GM23248 (cell line): Measurements from ENCODE around the gene DLG2. TPM values are rescaled to one million over a fixed set of nuclear protein-coding genes. Genes with fewer than 3 reads are reported as not detected.
"Not testable (repeated sequence)": the region's sequence is repeated elsewhere in the genome, so short reads cannot be mapped to it uniquely, and the experiment has no call there.

Experiments
- DNase-seq: peaks from one replicate; pipeline ENCODE4 v3.0.0-alpha.2; 2015
- H2AFZ ChIP-seq: fragments of 200-600 bp; sonication (generic); 2 replicates; pipeline ENCODE4 v1.6.1; 2016; ENCODE audit warnings: antibody characterized with exemption
- H3F3A ChIP-seq: fragments of 200-600 bp; sonication (generic); 2 replicates; pipeline ENCODE4 v1.6.1; 2016; ENCODE audit warnings: mild to moderate bottlenecking, antibody characterized with exemption, mixed run types; ENCODE audit not compliant: insufficient read depth
- H3K27ac ChIP-seq: fragments of 200-600 bp; sonication (generic); 2 replicates; pipeline ENCODE4 v1.5.1; 2016; ENCODE audit warnings: mild to moderate bottlenecking
- H3K27me3 ChIP-seq: fragments of 200-600 bp; sonication (generic); replicated peaks from 2 replicates; pipeline ENCODE4 v1.6.1; 2016; ENCODE audit warnings: mild to moderate bottlenecking; ENCODE audit not compliant: insufficient read depth
- H3K36me3 ChIP-seq: fragments of 200-600 bp; sonication (generic); 2 replicates; pipeline ENCODE4 v1.6.1; 2016; ENCODE audit warnings: low read depth, mild to moderate bottlenecking
- H3K4me1 ChIP-seq: fragments of 200-600 bp; sonication (generic); 2 replicates; pipeline ENCODE4 v1.6.1; 2016; ENCODE audit warnings: mild to moderate bottlenecking; ENCODE audit not compliant: insufficient read depth
- H3K4me2 ChIP-seq: fragments of 200-600 bp; sonication (generic); one replicate; pipeline ENCODE4 v1.6.1; 2016; ENCODE audit warnings: mild to moderate bottlenecking; ENCODE audit not compliant: unreplicated experiment
- H3K4me3 ChIP-seq: fragments of 200-600 bp; sonication (generic); 2 replicates; pipeline ENCODE4 v1.5.1; 2016; ENCODE audit warnings: mild to moderate bottlenecking
- H3K79me2 ChIP-seq: fragments of 200-600 bp; sonication (generic); 2 replicates; pipeline ENCODE4 v1.6.1; 2016; ENCODE audit warnings: mild to moderate bottlenecking; ENCODE audit not compliant: insufficient read depth
- H3K9ac ChIP-seq: fragments of 200-600 bp; sonication (generic); 2 replicates; pipeline ENCODE4 v1.6.1; 2016; ENCODE audit warnings: mild to moderate bottlenecking
- H3K9me2 ChIP-seq: fragments of 200-600 bp; sonication (generic); 2 replicates; pipeline ENCODE4 v1.6.1; 2016; ENCODE audit warnings: mixed run types, mild to moderate bottlenecking, moderate library complexity; ENCODE audit not compliant: insufficient read depth
- H3K9me3 ChIP-seq: fragments of 200-600 bp; sonication (generic); one replicate; pipeline ENCODE4 v1.6.1; 2017; ENCODE audit warnings: low read depth
- H4K20me1 ChIP-seq: fragments of 200-600 bp; sonication (generic); 2 replicates; pipeline ENCODE4 v1.6.0; 2016; ENCODE audit not compliant: insufficient read depth
- EZH2 ChIP-seq: fragments of 200-600 bp; sonication (generic); IDR thresholded peaks from 2 replicates; pipeline ENCODE4 v1.6.1; 2018; ENCODE audit warnings: antibody characterized with exemption, mild to moderate bottlenecking; ENCODE audit not compliant: insufficient read depth, poor library complexity, severe bottlenecking
- EZH2phosphoT487 ChIP-seq: fragments of 200-600 bp; sonication (generic); IDR thresholded peaks from 2 replicates; pipeline ENCODE4 v1.6.1; 2018; ENCODE audit warnings: antibody characterized with exemption, moderate library complexity, mild to moderate bottlenecking, low read depth; ENCODE audit not compliant: insufficient read depth
- WGBS, 2 experiments: methylation state at CpG; one replicate each; pipeline ENCODE4 v1.1.6; 2015 to 2017; ENCODE audit warnings: low lambda C conversion rate in 2 of 2, low coverage in 1 of 2; ENCODE audit errors: missing lambda C conversion rate in 2 of 2; 5-methylcytosine and 5-hydroxymethylcytosine counted together
- in situ Hi-C: fragments of 300-500 bp; cut with MboI; formaldehyde crosslinking; loops from 2 replicates; pipeline ENCODE4 v1.15.0; 2020
- polyA plus RNA-seq: library from polyadenylated mRNA; unstranded; fragments of >200 nt; fragmentation: Nextera tagmentation; extraction: Ambion mirVana; gene quantifications from 2 replicates; pipeline ENCODE4 v1.2.1, GENCODE V29; 2016
- total RNA-seq: library from RNA; depleted of rRNA; stranded (reverse); fragments of >200 nt; shearing (Covaris generic); gene quantifications from 2 replicates; pipeline ENCODE4 v1.2.3, GENCODE V29; 2014

DLG2 gene
- total and polyA plus RNA-seq, 2 experiments from 2014 or later, result 1.1 to 1.7 TPM

DNA sequence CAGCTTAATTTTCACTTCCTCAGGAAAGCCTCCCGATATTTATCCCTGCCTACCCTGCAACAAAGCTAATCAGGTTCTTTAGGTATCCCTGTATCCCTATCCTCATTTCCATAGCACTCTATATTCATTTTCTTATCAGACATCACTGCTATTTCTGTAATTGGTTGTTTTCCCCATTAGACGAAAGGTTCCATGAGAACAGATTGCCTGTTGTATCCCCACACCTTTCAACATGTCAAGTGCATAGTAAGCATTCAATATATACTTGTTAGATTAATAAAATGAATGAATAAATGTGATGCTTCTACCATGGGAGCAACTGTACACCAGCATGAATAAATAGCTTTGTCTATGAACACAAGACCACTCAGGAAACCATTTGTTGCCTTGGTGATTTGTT lies 499.8 kb downstream of the DLG2 start:
- no peak overlapping the region for H3K4me3 ChIP-seq

DNA sequence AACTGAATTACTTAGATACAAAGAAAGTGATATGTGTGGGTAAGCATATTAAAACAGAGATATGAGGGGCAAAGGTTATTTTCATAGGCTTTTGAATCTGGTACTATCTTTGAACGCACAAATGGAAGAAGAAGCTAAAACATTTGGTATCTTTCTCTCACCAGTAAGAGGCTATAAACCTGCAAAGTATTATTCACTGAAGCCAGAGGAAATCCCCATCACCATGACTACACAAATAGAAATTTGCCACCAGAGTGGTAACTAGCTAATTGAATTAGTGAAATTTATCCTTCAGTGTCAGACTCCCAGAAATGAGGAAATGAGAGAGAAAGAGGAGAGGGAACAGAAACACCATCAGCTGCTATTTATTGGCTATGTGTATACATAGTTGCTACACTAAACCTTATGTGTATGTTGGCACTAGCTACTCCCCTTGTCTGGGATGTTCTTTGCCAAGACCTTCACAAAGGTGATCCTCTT lies 503.4 kb downstream of the DLG2 start:
- Histone ChIP-seq H3K36me3 (no peaks in the 10 kb centered on the region), H2AFZ (no peak overlapping the region), H3K9me2 (no peaks in the 10 kb centered on the region), H3K4me2 (no peak overlapping the region), H3K27me3 (no peaks in the 10 kb centered on the region), H3K9ac (no peak overlapping the region), H3K9me3 (no peaks in the 10 kb centered on the region), H4K20me1 (no peaks in the 10 kb centered on the region), H3K79me2 (no peaks in the 10 kb centered on the region), H3K27ac (no peak overlapping the region), H3F3A (no peaks in the 10 kb centered on the region), H3K4me1 (no peaks in the 10 kb centered on the region), H3K4me3 (no peak overlapping the region)
- DNase-seq, result no peak
- WGBS, 2 experiments, result 77 to 96% methylated on average over 1 of the region's 1 CpG
- TF ChIP-seq EZH2 (no peak), EZH2phosphoT487 (no peak)
- in situ Hi-C loops, result no loop called here

More for the DNA sequence above, 499.8 kb downstream of the DLG2 start:
- H3K27me3 ChIP-seq, result no peaks in the 10 kb centered on the region
- no peaks in the 10 kb centered on the region for H3K9me3 ChIP-seq
- no peaks in the 10 kb centered on the region for H4K20me1 ChIP-seq
- no peaks in the 10 kb centered on the region for H3K36me3 ChIP-seq
- in situ Hi-C loops, result no loop called here
- H3K9ac ChIP-seq, result no peak overlapping the region
- no peak overlapping the region for H3K4me2 ChIP-seq
- H3K4me1 ChIP-seq, result no peaks in the 10 kb centered on the region
- TF ChIP-seq EZH2, result no peak
- TF ChIP-seq EZH2phosphoT487, result no peak
- H3K9me2 ChIP-seq, result no peaks in the 10 kb centered on the region
- no peaks in the 10 kb centered on the region for H3K79me2 ChIP-seq
- no peak overlapping the region for H2AFZ ChIP-seq
- H3K27ac ChIP-seq, result no peak overlapping the region
- DNase-seq, result no peak
- no peaks in the 10 kb centered on the region for H3F3A ChIP-seq
- WGBS, 2 experiments, result 37 to 49% methylated on average over 2 of the region's 2 CpGs

DNA sequence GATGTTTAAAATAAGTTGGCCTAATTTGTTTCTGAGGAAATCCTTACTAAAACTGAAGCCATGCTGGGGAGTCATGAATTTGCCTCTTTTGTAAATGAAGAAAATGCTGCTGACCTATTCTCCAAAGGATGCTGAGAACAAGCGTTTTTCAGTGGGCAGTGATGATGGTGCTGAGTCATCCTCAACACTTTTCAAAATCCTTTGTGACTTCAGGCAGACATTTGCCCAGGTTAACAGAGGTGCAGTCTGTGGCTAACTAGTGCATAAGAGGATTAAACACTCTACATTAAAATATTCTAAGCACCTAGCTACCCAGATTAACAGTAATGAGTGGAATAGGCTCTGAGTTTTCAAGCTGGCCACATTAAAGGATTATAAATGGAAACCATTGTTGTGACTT lies 509.0 kb downstream of the DLG2 start:
- no peak overlapping the region for H3K4me2 ChIP-seq
- no peaks in the 10 kb centered on the region for H3K9me3 ChIP-seq

DNA sequence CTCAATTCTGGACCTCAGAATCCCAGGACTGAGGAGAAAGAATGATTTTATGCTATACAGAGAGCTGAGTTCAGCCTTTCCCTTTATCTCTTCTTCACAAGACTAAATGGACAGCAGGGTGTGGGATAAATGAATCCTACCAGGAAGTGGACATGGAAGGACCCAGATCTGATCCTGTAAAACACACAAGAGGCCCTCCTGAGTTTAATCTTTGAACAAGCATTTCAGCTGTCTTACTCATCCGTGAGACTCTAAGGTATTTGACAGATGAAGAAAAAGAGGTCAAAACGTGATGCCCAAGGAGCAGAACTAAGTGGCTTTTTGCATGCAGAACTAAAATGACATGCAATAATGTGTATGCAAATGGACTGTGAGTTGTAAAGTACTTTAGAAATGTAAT lies 511.3 kb downstream of the DLG2 start:
- Histone ChIP-seq H3K9ac (no peak overlapping the region), H3K79me2 (no peaks in the 10 kb centered on the region), H4K20me1 (no peaks in the 10 kb centered on the region), H3K4me2 (no peak overlapping the region), H3K9me2 (no peaks in the 10 kb centered on the region), H3K36me3 (no peaks in the 10 kb centered on the region), H3K9me3 (no peaks in the 10 kb centered on the region), H3K4me3 (no peak overlapping the region), H3K27ac (no peak overlapping the region), H3F3A (no peaks in the 10 kb centered on the region), H3K27me3 (no peaks in the 10 kb centered on the region), H2AFZ (no peak overlapping the region), H3K4me1 (no peaks in the 10 kb centered on the region)
- in situ Hi-C loops, result no loop called here
- WGBS, 2 experiments, result 67 to 72% methylated on average over 2 of the region's 2 CpGs
- no peak for DNase-seq
- no peak for TF ChIP-seq EZH2
- TF ChIP-seq EZH2phosphoT487, result no peak

More for the DNA sequence above, 509.0 kb downstream of the DLG2 start:
- Histone ChIP-seq H3K9me2 (no peaks in the 10 kb centered on the region), H3K4me3 (no peak overlapping the region), H3K4me1 (no peaks in the 10 kb centered on the region), H3F3A (no peaks in the 10 kb centered on the region), H3K9ac (no peak overlapping the region), H4K20me1 (no peaks in the 10 kb centered on the region), H3K79me2 (no peaks in the 10 kb centered on the region), H2AFZ (no peak overlapping the region), H3K36me3 (no peaks in the 10 kb centered on the region), H3K27ac (no peak overlapping the region), H3K27me3 (no peaks in the 10 kb centered on the region)
- in situ Hi-C loops, result no loop called here
- peak; percentile 2 for DNase-seq
- WGBS, 2 experiments, result 44 to 68% methylated on average over 1 of the region's 1 CpG
- TF ChIP-seq EZH2, result no peak
- no peak for TF ChIP-seq EZH2phosphoT487

DNA sequence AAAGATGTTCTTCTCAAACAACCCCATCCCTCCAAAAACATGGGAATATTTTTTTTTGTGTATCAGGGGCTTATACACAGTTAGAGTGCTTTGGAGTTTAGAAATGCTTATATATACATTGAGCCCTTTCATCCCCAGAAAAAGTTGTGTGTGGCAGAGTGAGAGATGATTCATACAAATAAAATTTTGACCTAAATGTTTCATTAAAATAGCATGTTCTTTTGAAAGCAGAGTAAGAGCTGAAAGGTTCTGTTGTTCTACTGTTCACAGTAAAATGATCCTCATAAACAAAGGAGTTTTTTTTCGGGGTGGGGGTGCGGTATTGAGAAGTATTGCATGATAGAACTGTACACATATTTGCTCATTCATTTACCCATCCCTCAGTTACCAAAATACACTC lies 512.4 kb downstream of the DLG2 start:
- Histone ChIP-seq H3K4me3 (no peak overlapping the region), H3K4me2 (no peak overlapping the region), H3K4me1 (no peaks in the 10 kb centered on the region), H3K27ac (no peak overlapping the region), H3K9ac (no peak overlapping the region), H3K36me3 (no peaks in the 10 kb centered on the region), H3K27me3 (no peaks in the 10 kb centered on the region), H3F3A (no peaks in the 10 kb centered on the region), H4K20me1 (no peaks in the 10 kb centered on the region), H3K9me3 (no peaks in the 10 kb centered on the region), H3K9me2 (no peaks in the 10 kb centered on the region), H3K79me2 (no peaks in the 10 kb centered on the region), H2AFZ (no peak overlapping the region)
- 87 to 89% methylated on average over 2 of the region's 2 CpGs for WGBS, 2 experiments
- in situ Hi-C loops, result no loop called here
- peak; percentile 2 for DNase-seq
- TF ChIP-seq EZH2phosphoT487 (no peak), EZH2 (no peak)

DNA sequence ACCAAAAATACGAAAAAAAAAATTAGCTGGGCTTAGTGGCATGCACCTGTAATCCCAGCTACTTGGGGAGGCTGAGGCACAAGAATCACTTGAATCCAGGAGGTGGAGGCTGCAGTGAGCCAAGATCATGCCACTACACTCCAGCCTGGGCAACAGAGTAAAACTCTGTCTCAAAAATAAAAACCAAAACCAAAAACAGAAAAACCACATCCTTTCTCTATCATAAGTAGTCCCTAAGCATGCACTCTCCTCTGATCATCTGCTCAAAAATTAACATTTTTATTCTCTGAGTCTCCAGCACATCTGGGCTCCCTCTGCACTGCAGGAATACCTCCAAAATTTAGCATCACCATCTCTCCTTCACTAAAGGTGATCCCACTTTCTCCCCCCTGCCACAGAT lies 516.9 kb downstream of the DLG2 start:
- H2AFZ ChIP-seq, H3K27ac ChIP-seq, H3K4me2 ChIP-seq, H4K20me1 ChIP-seq, H3K9me3 ChIP-seq, H3F3A ChIP-seq, DNase-seq, H3K79me2 ChIP-seq, H3K4me1 ChIP-seq, in situ Hi-C loops, H3K27me3 ChIP-seq, H3K9ac ChIP-seq, H3K9me2 ChIP-seq, H3K4me3 ChIP-seq, H3K36me3 ChIP-seq: not testable (repeated sequence)
- 55 to 66% methylated on average over 1 of the region's 1 CpG for WGBS, 2 experiments
